Stimulated activated CD4-positive, alpha-beta T cell treated with anti-CD3 and anti-CD28 coated beads, Interleukin-2, amount 100 ng/mL, for 4 hours (primary cell): Measurements from ENCODE around the gene ZKSCAN5.

Source experiments
- DNase-seq: peaks from one replicate; pipeline ENCODE4 v3.0.0-alpha.2; 2020; ENCODE audit warnings: low read depth

Gene ZKSCAN5

GRCh38 chr7:99504603-99505323 is at the start of gene ZKSCAN5:
Gene ZKSCAN5, plus strand, starts transcription at chr7:99504662. Its CDS starts 1,383 bp downstream, at chr7:99506045.
- DNase-seq: peak; percentile 95

GRCh38 chr7:99455874-99456273 is 48.6 kb upstream of the ZKSCAN5 start:
- DNase-seq: no peak

- no peak for DNase-seq
Measured at GRCh38 chr7:99456288-99456687, 48.2 kb upstream of the ZKSCAN5 start.

GRCh38 chr7:99457050-99457649 is 47.3 kb upstream of the ZKSCAN5 start:
- DNase-seq: no peak

GRCh38 chr7:99457650-99458493 is 46.6 kb upstream of the ZKSCAN5 start:
- DNase-seq: no peak

GRCh38 chr7:99459087-99459486 is 45.4 kb upstream of the ZKSCAN5 start:
- DNase-seq: no peak

GRCh38 chr7:99460651-99461050 is 43.8 kb upstream of the ZKSCAN5 start:
- DNase-seq: no peak

- no peak for DNase-seq
Measured at GRCh38 chr7:99461221-99461620, 43.2 kb upstream of the ZKSCAN5 start.

- no peak for DNase-seq
Measured at GRCh38 chr7:99465421-99465768, 39.1 kb upstream of the ZKSCAN5 start.

GRCh38 chr7:99468336-99468918 is 36.0 kb upstream of the ZKSCAN5 start:
- no peak for DNase-seq

- DNase-seq: no peak
Measured at GRCh38 chr7:99469381-99470065, 34.9 kb upstream of the ZKSCAN5 start.

GRCh38 chr7:99472561-99473314 is 31.7 kb upstream of the ZKSCAN5 start, which contains the start of gene ZNF789:
Gene ZNF789, plus strand, starts transcription at chr7:99472890. Its CDS starts 3,567 bp downstream, at chr7:99476457.
- peak; percentile 97 for DNase-seq

GRCh38 chr7:99473315-99473596 is 31.2 kb upstream of the ZKSCAN5 start:
- DNase-seq: no peak

GRCh38 chr7:99476107-99476506 is 28.4 kb upstream of the ZKSCAN5 start:
- no peak for DNase-seq

- no peak for DNase-seq
Measured at GRCh38 chr7:99478464-99479440, 25.7 kb upstream of the ZKSCAN5 start.

GRCh38 chr7:99485094-99485493 is 19.4 kb upstream of the ZKSCAN5 start:
- no peak for DNase-seq

GRCh38 chr7:99489235-99489634 is 15.2 kb upstream of the ZKSCAN5 start:
- DNase-seq: no peak

- DNase-seq: no peak
Measured at GRCh38 chr7:99490878-99491277, 13.6 kb upstream of the ZKSCAN5 start.

GRCh38 chr7:99493823-99494222 is 10.6 kb upstream of the ZKSCAN5 start:
- DNase-seq: no peak
